Peyer's patch (tissue), 4 donors: ENCODE measurements around the gene TANGO2. TPM values are rescaled to one million over a fixed set of nuclear protein-coding genes. Genes with fewer than 3 reads are reported as not detected.

Source experiments
- DNase-seq, 3 donors: peaks; one replicate each; pipeline ENCODE4 v3.0.0-alpha.2; 2017 to 2019
- H3K27ac ChIP-seq, 4 donors: fragments of 200-600 bp; sonication (generic); one replicate each; pipeline ENCODE4 v1.5.1; 2016 to 2019
- H3K27me3 ChIP-seq, 2 donors: fragments of 200-600 bp; sonication (generic); one replicate each; pipeline ENCODE4 v1.5.1; 2019
- H3K36me3 ChIP-seq, 3 donors: fragments of 200-600 bp; sonication (generic); one replicate each; pipeline ENCODE4 v1.5.1; 2016 to 2019
- H3K4me1 ChIP-seq, 4 donors: fragments of 200-600 bp; sonication (generic); one replicate each; pipeline ENCODE4 v1.5.1; 2016 to 2019
- H3K4me3 ChIP-seq, 4 donors: fragments of 200-600 bp; sonication (generic); 1 replicate in 3 of 4; 2 replicates in 1 of 4; pipeline ENCODE4 v1.5.1; 2016 to 2019; ENCODE audit warnings: mild to moderate bottlenecking in 1 of 4
- H3K9me3 ChIP-seq, 4 donors: fragments of 200-600 bp; sonication (generic); one replicate each; pipeline ENCODE4 v1.5.1; 2016 to 2019; ENCODE audit warnings: mild to moderate bottlenecking in 1 of 4
- CTCF ChIP-seq, 6 experiments: fragments of 450-650 bp in 4 of 6; fragments of 200-600 bp in 2 of 6; sonication (generic) in 1 of 6; IDR thresholded peaks; one replicate each; pipeline ENCODE4 v1.5.1; 2017 to 2019; ENCODE audit warnings: antibody characterized with exemption in 6 of 6, mild to moderate bottlenecking in 3 of 6, moderate library complexity in 1 of 6
- POLR2A ChIP-seq, 2 donors: fragments of 450-650 bp; IDR thresholded peaks; one replicate each; pipeline ENCODE4 v1.5.1; 2017; ENCODE audit warnings: antibody characterized with exemption in 2 of 2, mild to moderate bottlenecking in 2 of 2, moderate library complexity in 2 of 2
- total RNA-seq, 4 donors: library from RNA; depleted of rRNA; stranded (reverse); fragments of >200 nt; gene quantifications; one replicate each; pipeline ENCODE4 v1.1.0, GENCODE V29; 2016

The TANGO2 gene
- total RNA-seq, 4 donors from 2014 or later, result 27.2 to 45.4 (median 41.0) TPM

- Histone ChIP-seq H3K4me1 (no peaks in the 10 kb centered on the region), H3K27me3 (no peaks in the 10 kb centered on the region), H3K36me3 (peaks cover 0 to 73% (median 0%) of the 10 kb centered on the region in 3 donors), H3K4me3 (no peak overlapping the region), H3K9me3 (no peaks in the 10 kb centered on the region), H3K27ac (no peak overlapping the region)
- TF ChIP-seq POLR2A (IDR thresholded peaks at IDR 0.05), result no peak
- no peak for TF ChIP-seq CTCF (IDR thresholded peaks at IDR 0.05)
- peak in 1 of 3 donors; percentile 33 for DNase-seq
Observed at GRCh38 chr22:20055654-20056053, 34.7 kb downstream of the TANGO2 start.

- no peaks in the 10 kb centered on the region for H3K9me3 ChIP-seq
- no peaks in the 10 kb centered on the region for H3K4me1 ChIP-seq
- H3K4me3 ChIP-seq, result no peak overlapping the region
- TF ChIP-seq POLR2A (IDR thresholded peaks at IDR 0.05) (no peak), CTCF (IDR thresholded peaks at IDR 0.05) (no peak)
- no peak for DNase-seq
- H3K27ac ChIP-seq, result no peak overlapping the region
- H3K27me3 ChIP-seq, result no peaks in the 10 kb centered on the region
- peaks cover 0 to 77% (median 0%) of the 10 kb centered on the region in 3 donors for H3K36me3 ChIP-seq
Observed at GRCh38 chr22:20056161-20056560, 35.3 kb downstream of the TANGO2 start.

- Histone ChIP-seq H3K27ac (no peak overlapping the region), H3K9me3 (no peaks in the 10 kb centered on the region), H3K4me1 (no peaks in the 10 kb centered on the region), H3K27me3 (no peaks in the 10 kb centered on the region), H3K4me3 (no peak overlapping the region), H3K36me3 (peaks cover 0 to 84% (median 0%) of the 10 kb centered on the region in 3 donors)
- DNase-seq, result no peak
- no peak for TF ChIP-seq POLR2A (IDR thresholded peaks at IDR 0.05)
- TF ChIP-seq CTCF (IDR thresholded peaks at IDR 0.05), result no peak
Observed at GRCh38 chr22:20056696-20057386, 35.9 kb downstream of the TANGO2 start.

GRCh38 chr22:20057596-20058268 is 36.8 kb downstream of the TANGO2 start:
- Histone ChIP-seq H3K4me1 (no peaks in the 10 kb centered on the region), H3K9me3 (no peaks in the 10 kb centered on the region), H3K27me3 (no peaks in the 10 kb centered on the region), H3K4me3 (no peak overlapping the region), H3K27ac (no peak overlapping the region), H3K36me3 (peaks cover 0 to 85% (median 0%) of the 10 kb centered on the region in 3 donors)
- TF ChIP-seq CTCF (IDR thresholded peaks at IDR 0.05) (no peak), POLR2A (IDR thresholded peaks at IDR 0.05) (no peak)
- peak in 1 of 3 donors; percentile 36 for DNase-seq

GRCh38 chr22:20058989-20059770 is 38.3 kb downstream of the TANGO2 start:
- TF ChIP-seq POLR2A (IDR thresholded peaks at IDR 0.05) (no peak), CTCF (IDR thresholded peaks at IDR 0.05) (no peak)
- H3K27me3 ChIP-seq, result no peaks in the 10 kb centered on the region
- H3K4me1 ChIP-seq, result no peaks in the 10 kb centered on the region
- no peak overlapping the region for H3K27ac ChIP-seq
- H3K9me3 ChIP-seq, result no peaks in the 10 kb centered on the region
- no peak for DNase-seq
- H3K36me3 ChIP-seq, result peaks cover 0 to 83% (median 0%) of the 10 kb centered on the region in 3 donors
- no peak overlapping the region for H3K4me3 ChIP-seq
